Inferior parietal cortex (tissue), 1 donor: ENCODE results near the gene SLC47A2.
A peak's percentile ranks its signal among the peaks of the same experiment; 100 is the strongest.

Experiments used
- DNase-seq: peaks from one replicate; pipeline ENCODE4 v3.0.0-alpha.2; 2016; ENCODE audit errors: extremely low spot score

Gene SLC47A2

DNA sequence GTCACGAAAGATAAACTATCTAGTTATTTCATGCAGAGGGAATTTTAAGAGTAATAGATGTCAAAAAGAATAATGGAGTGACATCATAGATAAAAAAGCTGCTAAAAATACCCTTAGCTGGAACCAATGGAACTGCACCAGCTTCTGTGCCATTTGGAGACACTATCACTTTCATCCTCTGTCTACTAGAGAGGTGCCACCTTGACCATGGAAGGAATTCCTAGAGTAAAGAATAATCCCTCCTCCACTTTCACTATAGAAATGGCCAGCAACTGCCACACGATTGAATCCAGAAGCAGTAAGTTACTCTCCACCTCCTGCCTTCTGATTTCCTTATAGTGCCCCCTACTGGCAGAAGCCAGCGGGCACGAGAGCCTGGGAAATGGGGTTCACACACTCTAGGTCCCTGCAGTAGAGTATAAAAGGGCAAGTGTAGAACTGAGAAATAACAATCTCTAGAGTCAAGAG, 70.6 kb downstream of the SLC47A2 start:
- peak; percentile 77 for DNase-seq

DNA sequence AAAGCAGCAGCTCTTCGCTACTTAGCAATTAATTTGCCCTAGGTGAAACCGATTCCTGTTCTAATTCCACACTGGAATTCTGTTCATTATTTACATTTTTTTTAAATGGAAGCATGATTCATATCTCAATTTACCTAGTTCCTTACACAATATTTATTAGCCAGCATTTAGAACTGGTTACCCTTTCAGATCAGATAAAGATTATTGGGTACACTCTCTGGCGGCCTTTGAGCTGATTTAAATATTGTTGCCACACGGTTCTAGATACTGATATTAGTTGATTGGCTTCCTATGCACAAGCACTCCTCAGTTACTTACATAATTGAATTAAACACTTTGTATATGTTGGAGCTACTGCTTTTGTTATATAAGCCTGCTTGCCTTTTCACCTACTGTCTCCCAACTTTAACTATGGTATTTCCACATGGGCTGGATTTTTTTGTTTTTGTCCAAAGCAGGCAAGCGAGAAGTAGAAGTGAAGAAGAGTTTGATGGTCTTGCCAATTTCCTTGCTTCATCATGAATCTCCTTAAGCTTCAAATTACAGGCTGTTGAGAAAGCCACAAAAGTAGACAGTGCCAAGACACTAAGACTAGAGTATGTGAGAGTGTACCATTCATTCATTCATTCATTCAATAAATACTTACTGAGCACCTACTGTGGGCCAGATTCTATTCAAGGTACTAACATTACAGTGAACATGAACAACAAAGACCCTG, 71.7 kb downstream of the SLC47A2 start:
- no peak for DNase-seq

DNA sequence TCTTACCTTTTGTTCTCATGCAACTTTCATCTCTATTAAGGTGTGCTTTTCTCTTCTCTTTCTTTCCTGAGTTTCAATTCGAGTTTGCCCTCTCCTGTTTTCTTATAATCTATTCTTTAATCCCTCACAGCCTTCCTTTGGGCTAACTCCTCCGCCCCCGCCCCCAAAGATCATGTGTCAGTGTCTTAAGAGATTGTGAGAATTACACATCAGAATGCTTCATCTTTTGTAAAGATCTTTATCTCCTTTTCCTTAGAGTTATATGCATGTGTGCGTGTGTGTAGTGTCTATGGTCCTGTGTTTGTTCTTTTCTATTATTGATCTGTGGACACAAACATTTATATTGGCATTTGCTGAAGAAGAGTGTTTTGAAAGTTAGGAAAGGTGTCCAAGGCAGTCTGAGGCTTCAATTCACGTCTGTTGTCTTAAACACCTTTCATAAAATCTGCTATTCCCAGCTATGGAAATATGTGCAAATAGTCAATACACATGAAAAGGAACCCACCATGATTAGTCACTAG, 74.0 kb downstream of the SLC47A2 start:
- DNase-seq, result no peak

DNA sequence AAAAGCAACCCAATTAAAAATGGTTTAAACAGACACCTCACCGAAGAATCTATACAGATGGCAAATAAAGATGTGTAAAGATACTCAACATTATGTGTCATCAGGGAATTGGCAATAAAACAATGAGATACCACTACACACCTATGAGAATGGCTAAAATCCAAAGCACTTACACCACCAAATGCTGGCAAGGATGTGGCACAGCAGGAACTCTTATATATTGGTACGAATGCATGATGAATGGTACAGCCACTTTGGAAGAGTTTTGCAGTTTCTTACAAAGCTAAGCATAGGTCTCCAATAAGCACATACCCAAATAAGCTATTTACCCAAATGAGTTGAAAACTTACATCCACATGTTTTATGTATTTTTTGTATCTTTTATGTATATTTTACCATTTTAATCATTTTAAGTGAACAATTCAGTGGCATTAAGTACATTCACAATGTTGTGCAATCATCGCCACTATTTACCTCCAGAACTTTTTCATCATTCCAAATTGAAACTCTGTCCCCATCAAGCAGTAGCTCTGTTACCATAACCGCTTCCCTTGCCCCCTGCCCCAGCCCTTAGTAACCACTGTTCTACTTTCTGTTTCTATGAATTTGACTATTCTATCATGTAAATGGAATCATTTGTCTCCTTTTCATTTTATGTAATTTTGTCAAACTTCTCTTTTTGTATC, 74.6 kb downstream of the SLC47A2 start:
- no peak for DNase-seq

DNA sequence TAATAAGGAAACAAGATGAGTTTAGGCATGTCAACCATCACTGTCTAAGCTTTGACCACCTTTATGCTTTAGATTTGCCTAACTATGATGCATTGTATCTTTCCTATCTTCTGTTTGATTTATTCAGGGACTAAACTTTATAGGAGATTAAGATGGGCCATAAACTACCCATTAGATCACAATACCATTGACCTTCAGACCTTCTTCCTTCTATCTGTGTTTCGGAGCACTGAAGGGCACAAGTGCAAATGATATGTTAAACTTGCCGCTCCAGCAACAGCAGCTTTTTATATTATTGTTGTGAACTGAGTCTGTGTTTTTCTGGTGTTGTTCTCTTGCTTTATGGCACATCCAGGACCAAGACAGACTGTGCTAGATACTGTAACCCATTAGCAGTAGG, 84.5 kb downstream of the SLC47A2 start:
- DNase-seq, result no peak

DNA sequence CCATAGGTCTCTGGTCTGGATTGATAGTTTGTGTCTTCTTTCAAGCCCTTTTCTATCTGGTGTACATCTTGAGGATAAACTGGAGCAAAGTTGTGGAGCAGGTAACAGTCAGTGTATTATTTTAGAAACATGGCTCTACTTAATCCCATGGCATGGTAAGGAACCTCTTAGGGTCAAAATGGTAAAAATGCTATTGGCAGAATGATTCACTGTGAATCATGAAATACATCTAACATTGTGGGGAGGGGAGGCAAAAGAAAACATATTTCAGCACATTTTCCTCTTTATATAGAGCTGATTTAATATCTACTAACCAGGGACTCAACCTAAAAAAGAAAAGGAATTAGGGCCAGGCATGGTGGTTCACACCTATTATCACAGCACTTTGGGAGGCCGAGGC, 85.7 kb downstream of the SLC47A2 start:
- DNase-seq, result no peak

DNA sequence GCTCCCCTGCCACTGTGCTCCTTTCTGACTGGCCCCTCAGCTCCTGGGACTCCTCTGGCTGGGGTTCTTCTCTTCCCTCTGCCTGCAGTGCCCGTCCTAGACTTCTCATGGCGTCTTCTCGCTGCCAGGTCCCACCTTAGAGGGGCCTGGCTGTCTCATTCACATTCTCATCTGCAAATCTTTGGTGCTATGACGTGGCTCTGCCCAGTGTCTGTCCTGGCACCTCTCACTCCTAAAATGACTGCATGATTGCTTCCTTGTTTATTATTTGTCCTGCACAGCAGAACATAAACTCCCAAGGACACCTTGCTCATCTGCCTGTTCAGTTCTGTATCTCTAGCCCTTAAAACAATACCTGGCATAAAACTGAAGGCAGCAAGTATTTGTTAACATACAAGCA, 86.3 kb downstream of the SLC47A2 start:
- DNase-seq, result no peak

DNA sequence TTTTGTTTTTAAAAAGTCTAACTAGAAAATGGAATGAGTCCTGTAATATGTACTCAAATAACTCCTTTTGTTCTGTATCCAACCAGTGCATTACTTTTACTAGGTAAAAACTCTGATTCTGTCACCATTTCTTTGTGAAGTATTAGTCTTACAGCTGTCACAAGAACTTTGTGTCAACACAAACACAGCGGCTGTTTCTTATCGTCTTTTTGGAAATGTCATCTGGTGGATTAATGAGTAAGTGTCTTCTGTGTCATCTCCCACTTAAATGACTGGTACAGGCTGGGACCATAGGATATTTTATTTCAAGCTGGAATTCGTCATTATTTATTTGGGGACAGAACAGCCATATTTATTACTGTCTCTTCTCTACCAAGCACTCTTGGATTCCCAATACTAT, 86.9 kb downstream of the SLC47A2 start:
- DNase-seq, result no peak
